IPS-NIHi7 (cell line): ENCODE data around the gene MNT.
"Not testable (repeated sequence)": the region's sequence is repeated elsewhere in the genome, so short reads cannot be mapped to it uniquely, and the experiment has no call there.

Experiments used
- DNase-seq: peaks from one replicate; pipeline ENCODE4 v3.0.0; 2012; ENCODE audit warnings: mixed read lengths; ENCODE audit errors: extremely low spot score

The MNT gene

GRCh38 chr17:2400877-2401425 lies at the start of gene MNT:
MNT (minus strand) TSS chr17:2401060; CDS start chr17:2400712, 348 bp downstream.
- peak; percentile 85 for DNase-seq

- no peak for DNase-seq
Measured at GRCh38 chr17:2450016-2450650, 49.3 kb upstream of the MNT start.

- no peak for DNase-seq
Measured at GRCh38 chr17:2449486-2449885, 48.6 kb upstream of the MNT start.

GRCh38 chr17:2447479-2447878 lies 46.6 kb upstream of the MNT start:
- DNase-seq, result not testable (repeated sequence)

- DNase-seq, result no peak
Measured at GRCh38 chr17:2445638-2446037, 44.8 kb upstream of the MNT start.

- DNase-seq, result no peak
Measured at GRCh38 chr17:2444382-2444781, 43.5 kb upstream of the MNT start.

GRCh38 chr17:2442166-2442565 lies 41.3 kb upstream of the MNT start:
- DNase-seq, result no peak

- DNase-seq, result no peak
Measured at GRCh38 chr17:2440930-2441329, 40.1 kb upstream of the MNT start.

GRCh38 chr17:2439997-2440396 lies 39.1 kb upstream of the MNT start:
- DNase-seq, result not testable (repeated sequence)

- DNase-seq, result no peak
Measured at GRCh38 chr17:2438823-2439222, 38.0 kb upstream of the MNT start.

GRCh38 chr17:2436316-2436905 lies 35.6 kb upstream of the MNT start:
- no peak for DNase-seq

- DNase-seq, result no peak
Measured at GRCh38 chr17:2435862-2436261, 35.0 kb upstream of the MNT start.

GRCh38 chr17:2435181-2435741 lies 34.4 kb upstream of the MNT start:
- peak; percentile 56 for DNase-seq

- DNase-seq, result peak; percentile 22
Measured at GRCh38 chr17:2433696-2434095, 32.8 kb upstream of the MNT start.

GRCh38 chr17:2427910-2428309 lies 27.1 kb upstream of the MNT start:
- no peak for DNase-seq

- DNase-seq, result no peak
Measured at GRCh38 chr17:2427215-2427614, 26.4 kb upstream of the MNT start.

GRCh38 chr17:2423271-2423670 lies 22.4 kb upstream of the MNT start:
- DNase-seq, result no peak

- no peak for DNase-seq
Measured at GRCh38 chr17:2421315-2422147, 20.7 kb upstream of the MNT start.

GRCh38 chr17:2420176-2420575 lies 19.3 kb upstream of the MNT start:
- no peak for DNase-seq

GRCh38 chr17:2419486-2419885 lies 18.6 kb upstream of the MNT start:
- no peak for DNase-seq

GRCh38 chr17:2418572-2418971 lies 17.7 kb upstream of the MNT start:
- no peak for DNase-seq

- DNase-seq, result peak; percentile 89
Measured at GRCh38 chr17:2416010-2416734, 15.3 kb upstream of the MNT start.
